Stimulated activated naive CD8-positive, alpha-beta T cell treated with anti-CD3 and anti-CD28 coated beads, Interleukin-15, Interleukin-2, amounts not matched to agents 100 U/mL and 50 U/mL, for 24 hours (primary cell): ENCODE measurements around the gene MEGF11.

ENCODE experiments used
- ATAC-seq: fragments of 150-1000 bp; cut with Tn5 transposase; one replicate; pipeline ENCODE4 v1.10.0; 2021
- DNase-seq: peaks from one replicate; pipeline ENCODE4 v3.0.0; 2021

MEGF11 gene

GRCh38 chr15:66089509-66089908 lies 164.0 kb downstream of the MEGF11 start:
- ATAC-seq, result no peak
- DNase-seq, result no peak

DNA sequence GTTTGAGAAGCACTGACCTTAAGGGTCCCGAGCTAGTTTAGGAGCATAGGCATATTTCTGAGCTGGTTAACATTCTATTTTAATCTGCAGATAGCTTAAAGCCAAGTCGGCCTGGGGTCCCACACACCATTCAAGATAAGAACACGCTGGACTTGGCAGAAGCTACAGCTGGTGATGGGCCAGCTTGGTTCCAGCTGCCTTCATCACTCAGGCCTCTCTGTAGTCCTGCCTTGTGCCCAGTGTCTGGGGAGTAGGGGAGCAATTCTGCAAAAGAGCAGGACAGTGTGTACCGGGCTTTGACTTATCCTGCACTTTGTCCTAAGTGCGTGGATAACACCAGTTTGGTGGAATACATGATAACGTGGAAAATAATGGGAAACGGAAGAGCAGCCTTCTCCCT lies 164.5 kb downstream of the MEGF11 start:
- ATAC-seq (no peak), DNase-seq (no peak)

DNA sequence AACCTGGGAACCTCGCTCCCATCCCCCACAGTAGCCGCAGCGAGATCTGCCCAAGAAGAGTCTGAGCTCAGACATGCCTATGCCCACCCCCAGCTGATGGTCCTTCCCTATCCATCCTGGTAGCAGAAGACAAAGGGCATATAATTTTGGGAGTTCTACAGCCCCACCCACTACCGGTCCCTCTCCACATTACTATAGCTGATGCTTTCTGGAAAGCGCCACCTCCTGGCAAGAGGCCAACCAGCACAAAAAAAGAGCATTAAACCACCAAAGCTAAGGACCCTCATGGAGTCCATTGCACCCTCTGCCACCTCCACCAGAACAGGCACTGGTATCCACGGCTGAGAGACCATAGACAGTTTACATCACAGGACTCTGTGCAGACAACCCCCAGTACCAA lies 168.4 kb downstream of the MEGF11 start:
- peak; percentile 32 for DNase-seq

GRCh38 chr15:66084704-66085103 lies 168.8 kb downstream of the MEGF11 start:
- DNase-seq, result no peak
- no peak for ATAC-seq

More for the DNA sequence above, 168.4 kb downstream of the MEGF11 start:
- ATAC-seq, result no peak

- ATAC-seq, result no peak
- no peak for DNase-seq
Measured at GRCh38 chr15:66080717-66081398, 172.7 kb downstream of the MEGF11 start.

- ATAC-seq (no peak), DNase-seq (no peak)
Measured at GRCh38 chr15:66078929-66079275, 174.6 kb downstream of the MEGF11 start.

DNA sequence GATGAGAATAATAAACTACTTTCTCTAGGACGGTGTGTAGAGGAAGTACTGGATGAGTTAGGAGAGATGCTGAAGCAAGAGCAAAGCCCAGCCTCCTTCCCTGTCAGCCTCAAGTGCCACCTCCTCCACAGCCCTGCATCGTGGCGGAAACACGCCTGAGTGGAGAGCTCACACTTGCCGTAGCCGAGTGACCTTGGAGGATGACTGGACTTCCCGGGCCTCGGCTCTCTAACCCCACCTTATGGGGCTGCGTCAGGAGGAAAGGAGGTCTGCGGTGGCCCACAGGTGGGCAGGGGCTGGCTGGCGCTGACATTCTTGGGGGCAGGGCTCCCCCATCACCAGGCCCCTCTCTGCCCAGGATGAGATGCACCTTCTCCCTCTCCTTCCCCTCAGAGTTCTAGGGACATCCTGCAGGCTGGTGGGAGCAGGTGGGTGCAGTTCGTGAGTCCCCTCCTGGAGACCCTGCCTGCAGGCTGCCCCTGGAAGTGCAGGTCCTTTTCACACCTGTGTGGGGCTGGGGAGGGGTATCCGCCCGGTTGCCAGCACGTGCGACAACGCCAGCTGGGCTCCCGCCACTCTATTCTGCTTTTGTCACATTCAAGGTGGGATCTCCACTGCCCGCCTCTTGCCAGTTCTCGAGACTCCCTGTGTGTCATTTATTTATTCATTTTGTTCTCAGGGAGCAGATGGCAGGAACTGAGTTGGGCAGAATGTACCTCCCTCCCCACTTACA lies 175.2 kb downstream of the MEGF11 start:
- ATAC-seq, result no peak
- no peak for DNase-seq

DNA sequence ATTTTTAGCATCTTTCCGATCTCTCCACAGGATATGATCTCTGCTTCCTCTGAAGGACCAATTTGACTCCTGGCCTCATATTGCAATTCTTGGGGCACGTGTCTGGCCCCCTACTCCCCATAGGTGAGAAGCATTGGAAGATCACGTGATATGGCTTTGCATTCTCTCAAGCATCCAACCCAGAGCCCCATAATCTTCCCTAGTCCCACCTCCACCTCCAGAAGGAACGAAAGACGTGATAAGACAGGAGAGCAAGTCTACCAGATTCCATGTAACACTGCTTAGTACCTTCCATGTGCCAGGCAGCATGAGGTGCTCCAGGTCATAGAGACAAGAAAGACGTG lies 176.3 kb downstream of the MEGF11 start:
- DNase-seq (no peak), ATAC-seq (no peak)

GRCh38 chr15:66076591-66077319 lies 176.8 kb downstream of the MEGF11 start:
- DNase-seq (no peak), ATAC-seq (no peak)

DNA sequence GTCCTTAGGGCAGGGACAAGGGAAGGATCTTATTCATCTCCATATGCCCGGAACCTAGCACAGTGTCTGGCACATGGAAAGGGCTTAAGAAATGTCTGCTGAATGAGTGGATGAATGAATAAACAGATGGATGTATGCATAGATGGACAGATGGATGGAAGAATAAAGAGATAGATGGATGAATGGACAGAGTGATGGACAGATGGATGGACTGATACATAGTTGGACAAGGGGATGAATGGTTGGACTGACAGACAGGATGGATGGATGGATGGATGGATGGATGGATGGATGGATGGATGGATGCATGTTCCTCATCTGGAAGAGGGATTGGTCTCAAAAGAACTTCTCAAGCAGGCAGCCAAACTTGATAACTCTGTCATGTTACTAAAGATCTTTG lies 177.6 kb downstream of the MEGF11 start:
- ATAC-seq (no peak), DNase-seq (no peak)

- DNase-seq, result no peak
- ATAC-seq, result no peak
Measured at GRCh38 chr15:66072616-66073361, 180.8 kb downstream of the MEGF11 start.

GRCh38 chr15:66071921-66072295 lies 181.6 kb downstream of the MEGF11 start:
- no peak for DNase-seq
- no peak for ATAC-seq

DNA sequence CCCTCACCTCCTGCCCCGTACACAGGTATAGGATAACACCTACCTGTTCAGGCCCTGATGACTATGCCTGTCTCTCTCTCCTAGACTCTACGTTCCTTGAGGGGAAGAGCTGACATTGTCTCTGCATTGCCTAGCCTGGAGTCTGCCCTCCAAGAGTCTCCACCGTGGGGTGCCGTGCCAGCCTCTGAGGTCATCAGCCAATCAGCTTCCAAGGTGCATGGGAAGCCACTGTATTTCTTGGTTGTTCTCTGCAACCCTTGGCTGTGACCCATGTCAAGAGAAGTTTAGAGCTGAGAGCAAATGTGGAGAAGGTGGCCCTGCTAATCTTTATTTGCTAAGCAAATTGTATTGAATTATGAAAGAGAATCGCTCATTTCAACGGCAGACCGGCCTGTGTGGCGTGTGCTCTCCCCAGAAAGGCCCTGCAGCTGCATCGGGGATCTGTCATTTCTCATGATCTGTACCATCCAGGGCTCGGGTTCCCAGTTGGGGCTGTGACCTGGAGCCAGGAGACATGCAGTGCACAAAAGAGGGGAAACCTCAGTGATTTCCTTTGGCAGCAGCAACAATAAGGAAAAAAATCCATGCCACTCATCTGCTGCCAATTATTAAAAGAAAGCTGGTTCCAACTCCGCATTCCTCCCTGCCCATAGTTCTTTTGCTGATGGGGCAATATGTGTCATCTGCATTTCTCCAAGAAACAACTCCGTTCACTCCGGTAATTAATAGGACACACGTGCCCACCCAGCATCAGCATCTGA lies 182.2 kb downstream of the MEGF11 start:
- ATAC-seq (no peak), DNase-seq (no peak)

DNA sequence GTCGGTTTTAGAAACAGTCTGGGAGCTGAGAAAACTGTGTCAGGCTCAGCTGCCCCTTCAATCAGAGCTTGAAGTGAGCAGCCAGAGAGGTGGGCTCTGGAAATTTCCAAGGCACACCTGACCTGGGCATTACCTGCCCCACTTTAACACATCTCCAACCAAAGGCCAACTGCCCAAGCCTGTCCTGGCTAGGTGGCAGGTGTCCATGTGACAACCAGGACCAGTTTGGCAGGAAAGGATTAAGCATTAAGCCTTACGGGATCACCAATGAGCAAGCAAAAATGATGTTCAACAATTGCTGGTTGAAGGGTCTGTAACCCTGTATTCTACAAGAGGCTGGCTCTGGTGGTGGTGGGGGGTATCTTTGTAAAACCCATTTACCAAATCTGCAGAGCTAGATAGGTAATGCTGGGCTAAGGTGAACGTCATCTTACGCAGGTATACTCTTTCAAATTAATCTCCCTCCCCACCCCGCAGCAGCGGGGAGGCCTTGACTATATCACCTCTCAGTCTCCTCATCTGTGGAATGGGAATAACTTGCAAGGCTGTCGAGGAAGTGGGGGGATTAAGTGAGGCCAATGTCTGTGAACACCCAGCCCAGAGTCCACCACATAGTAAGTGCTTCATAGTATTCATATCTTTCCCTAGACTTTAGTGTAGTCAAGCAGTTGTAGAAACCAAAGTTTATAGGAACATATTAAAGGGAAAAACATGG lies 183.2 kb downstream of the MEGF11 start:
- no peak for ATAC-seq
- DNase-seq, result no peak

DNA sequence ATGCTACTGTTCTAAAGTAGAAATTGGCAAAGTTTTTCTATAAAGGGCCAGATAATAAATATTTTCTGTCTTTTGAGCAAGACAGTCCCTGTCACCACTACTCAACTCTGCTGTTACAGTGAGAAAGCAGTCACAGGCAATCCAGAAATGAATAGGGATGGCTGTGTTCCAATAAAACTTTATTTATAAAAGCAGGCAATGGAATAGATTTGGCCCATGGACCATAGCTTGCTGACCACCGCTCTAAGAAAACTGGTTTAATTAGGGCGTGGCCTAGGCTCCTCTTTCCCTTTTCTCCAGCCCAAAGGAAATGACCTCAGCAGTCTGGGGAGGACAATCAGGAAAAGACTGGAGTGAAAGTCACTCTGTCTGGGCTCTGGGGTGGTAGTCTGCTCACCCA lies 183.8 kb downstream of the MEGF11 start:
- ATAC-seq (no peak), DNase-seq (no peak)

- no peak for DNase-seq
- no peak for ATAC-seq
Measured at GRCh38 chr15:66068801-66069200, 184.7 kb downstream of the MEGF11 start.

DNA sequence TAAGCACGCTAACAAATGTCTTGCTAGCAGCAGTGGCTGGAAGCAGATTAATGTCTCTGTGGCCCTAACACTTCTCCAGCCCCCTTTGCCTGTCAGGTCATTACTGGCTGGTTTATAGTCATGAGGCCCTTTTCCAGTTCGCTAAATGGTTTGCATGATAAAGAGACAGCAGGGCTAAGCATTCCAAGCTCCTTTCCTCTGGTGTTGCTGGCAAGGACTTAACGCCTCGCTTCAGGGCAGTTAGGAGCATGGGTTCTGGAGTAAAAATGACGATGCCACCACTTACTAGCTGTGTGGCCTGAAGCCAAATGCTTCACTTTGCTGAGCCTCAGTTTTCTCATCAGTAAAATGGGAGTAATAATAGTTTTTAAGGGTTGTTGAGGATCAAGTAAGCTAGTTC lies 185.9 kb downstream of the MEGF11 start:
- no peak for ATAC-seq
- no peak for DNase-seq

- DNase-seq (no peak), ATAC-seq (no peak)
Measured at GRCh38 chr15:66066481-66066880, 187.1 kb downstream of the MEGF11 start.

DNA sequence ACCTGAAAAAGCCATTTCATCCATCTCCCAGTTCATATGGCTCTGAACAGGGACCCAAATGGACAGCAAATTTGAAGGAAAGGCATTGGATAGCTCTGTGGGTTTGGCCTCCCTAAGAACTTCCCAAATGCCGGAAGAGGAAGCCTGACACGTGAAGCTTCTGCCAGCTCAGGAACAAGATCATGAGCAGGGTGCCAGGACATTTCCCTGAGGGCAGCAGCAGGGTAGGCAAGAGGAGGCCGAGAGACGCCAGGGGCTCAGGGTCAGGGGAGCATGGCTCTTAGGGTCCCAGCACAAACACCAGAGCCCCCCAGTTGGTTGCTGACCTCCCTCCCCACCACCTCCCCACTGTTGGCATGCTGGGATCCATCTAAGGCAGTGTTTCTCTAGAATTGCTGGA lies 187.5 kb downstream of the MEGF11 start:
- DNase-seq (no peak), ATAC-seq (no peak)

DNA sequence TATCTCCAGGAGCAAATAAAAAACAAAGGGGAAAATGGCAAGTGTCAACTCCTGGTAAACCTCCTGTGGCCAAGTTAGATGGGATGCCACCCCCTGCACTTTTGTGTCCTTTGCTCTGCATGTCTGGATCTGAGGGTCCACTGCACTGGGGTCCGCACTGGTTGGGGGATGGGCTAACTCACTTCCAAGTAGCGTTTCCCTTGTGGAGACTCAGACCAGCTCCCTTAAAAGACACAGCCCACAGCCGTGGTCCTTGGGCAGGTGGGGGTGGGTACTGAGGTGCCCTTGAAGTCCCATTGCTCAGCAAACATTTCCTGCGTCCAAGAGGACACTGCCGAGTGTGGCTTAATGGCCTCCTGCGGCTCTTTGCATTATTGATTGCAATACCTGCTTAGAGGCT lies 188.2 kb downstream of the MEGF11 start:
- DNase-seq (no peak), ATAC-seq (no peak)

GRCh38 chr15:66063147-66063546 lies 190.4 kb downstream of the MEGF11 start:
- no peak for ATAC-seq

More at GRCh38 chr15:66063147-66063546, 190.4 kb downstream of the MEGF11 start:
- DNase-seq, result no peak
